ENCODE measurements around the gene GPR68. TPM values are rescaled to one million over a fixed set of nuclear protein-coding genes. Genes with fewer than 3 reads are reported as not detected.
"Not testable (repeated sequence)": the region's sequence is repeated elsewhere in the genome, so short reads cannot be mapped to it uniquely, and the experiment has no call there.

GPR68 gene
- total and polyA plus RNA-seq, 8 donors, result 1.3 to 4.9 (median 3.3) TPM

DNA sequence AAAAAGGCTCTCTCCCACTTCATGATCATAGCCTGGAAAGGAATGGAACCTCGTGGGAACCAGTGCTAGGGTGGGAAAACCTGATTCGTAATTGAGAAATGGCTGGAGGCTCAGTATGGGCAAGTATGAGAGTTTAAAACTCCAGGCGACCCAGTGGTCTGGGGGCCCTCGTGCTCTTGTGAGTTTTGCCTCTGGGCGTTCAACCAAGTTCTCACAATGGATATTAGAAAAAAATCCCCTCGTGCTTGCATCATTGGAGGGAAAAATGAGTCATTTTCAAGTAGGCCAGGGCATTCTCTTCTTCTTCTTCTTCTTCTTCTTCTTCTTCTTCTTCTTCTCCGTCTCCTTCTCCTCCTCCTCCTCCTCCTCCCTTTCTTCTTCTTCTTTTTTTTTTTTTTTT lies 39.0 kb downstream of the GPR68 start:
- TF ChIP-seq, protein P1, sequence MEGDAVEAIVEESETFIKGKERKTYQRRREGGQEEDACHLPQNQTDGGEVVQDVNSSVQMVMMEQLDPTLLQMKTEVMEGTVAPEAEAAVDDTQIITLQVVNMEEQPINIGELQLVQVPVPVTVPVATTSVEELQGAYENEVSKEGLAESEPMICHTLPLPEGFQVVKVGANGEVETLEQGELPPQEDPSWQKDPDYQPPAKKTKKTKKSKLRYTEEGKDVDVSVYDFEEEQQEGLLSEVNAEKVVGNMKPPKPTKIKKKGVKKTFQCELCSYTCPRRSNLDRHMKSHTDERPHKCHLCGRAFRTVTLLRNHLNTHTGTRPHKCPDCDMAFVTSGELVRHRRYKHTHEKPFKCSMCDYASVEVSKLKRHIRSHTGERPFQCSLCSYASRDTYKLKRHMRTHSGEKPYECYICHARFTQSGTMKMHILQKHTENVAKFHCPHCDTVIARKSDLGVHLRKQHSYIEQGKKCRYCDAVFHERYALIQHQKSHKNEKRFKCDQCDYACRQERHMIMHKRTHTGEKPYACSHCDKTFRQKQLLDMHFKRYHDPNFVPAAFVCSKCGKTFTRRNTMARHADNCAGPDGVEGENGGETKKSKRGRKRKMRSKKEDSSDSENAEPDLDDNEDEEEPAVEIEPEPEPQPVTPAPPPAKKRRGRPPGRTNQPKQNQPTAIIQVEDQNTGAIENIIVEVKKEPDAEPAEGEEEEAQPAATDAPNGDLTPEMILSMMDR (IDR thresholded peaks at IDR 0.05), result no peak
- DNase-seq (no peak), ATAC-seq (no peak)
- no peaks in the 10 kb centered on the region for H3K27me3 ChIP-seq
- intact Hi-C loops (cut with DNase I), result no loop called here
- no peak overlapping the region for H3K4me3 ChIP-seq
- H3K27ac ChIP-seq, result no peak overlapping the region
- H3K9me3 ChIP-seq, result no peaks in the 10 kb centered on the region
- peaks cover 0 to 95% of the 10 kb centered on the region in 2 donors for H3K36me3 ChIP-seq
- H3K4me1 ChIP-seq, result peaks cover 0 to 21% of the 10 kb centered on the region in 2 donors

DNA sequence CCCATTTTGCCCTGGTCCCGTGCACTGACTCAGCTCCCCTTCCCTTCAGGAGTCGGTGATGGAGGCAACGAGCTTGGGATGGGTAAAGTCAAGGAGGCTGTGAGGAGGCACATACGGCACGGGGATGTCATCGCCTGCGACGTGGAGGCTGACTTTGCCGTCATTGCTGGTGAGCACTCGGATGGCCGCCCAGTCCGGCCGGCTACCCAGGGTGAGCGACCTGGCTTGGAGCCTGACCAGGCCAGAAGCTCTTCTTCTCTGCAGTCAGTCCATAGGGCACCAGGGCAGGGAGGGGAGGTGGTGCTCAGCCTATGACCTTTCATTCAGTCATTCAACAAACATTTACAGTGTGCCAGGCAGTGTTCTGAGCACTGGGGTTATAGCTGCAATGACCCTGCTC lies 39.8 kb downstream of the GPR68 start:
- no peak overlapping the region for H3K27ac ChIP-seq

DNA sequence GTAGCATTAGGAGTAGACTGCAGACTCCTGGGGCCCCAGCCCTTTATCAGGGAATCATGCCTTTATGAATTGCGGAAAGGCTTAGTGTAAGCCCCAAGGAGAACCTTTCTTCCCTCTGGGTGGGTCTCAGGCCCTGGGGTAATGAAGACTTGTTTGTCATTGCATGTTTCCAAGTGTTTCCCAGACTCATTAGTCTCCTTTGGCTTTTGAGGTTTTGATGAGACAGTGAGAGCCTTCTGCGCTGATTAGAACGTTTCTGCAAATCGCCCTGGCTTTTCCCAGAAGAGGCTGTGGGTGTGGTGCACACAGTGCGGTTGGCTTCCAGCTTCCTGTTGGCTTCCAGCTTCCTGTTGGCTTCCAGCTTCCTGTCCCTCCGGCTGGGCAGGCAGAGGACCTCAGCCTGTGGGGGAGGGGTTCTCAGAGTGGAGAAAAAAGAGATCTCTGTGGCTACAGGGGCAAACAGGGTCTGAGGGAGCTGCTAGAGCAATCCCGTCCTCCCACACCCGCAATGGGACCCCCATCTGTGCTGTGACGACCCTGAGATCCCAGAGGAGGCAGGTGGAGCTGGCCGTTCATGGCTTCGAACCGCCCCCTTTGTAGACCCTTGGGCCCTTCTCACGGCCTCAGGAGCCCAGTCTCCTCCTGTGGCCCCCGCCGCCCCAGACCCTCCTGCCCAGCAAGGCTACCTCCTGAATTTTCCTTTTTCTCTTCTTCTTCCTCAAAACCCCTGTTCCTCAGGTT lies 42.1 kb downstream of the GPR68 start:
- Histone ChIP-seq H3K9me3 (no peaks in the 10 kb centered on the region), H3K27me3 (no peaks in the 10 kb centered on the region), H3K27ac (peak overlapping the region; percentile 29 to 81), H3K4me3 (no peak overlapping the region), H3K36me3 (peaks cover 0 to 96% of the 10 kb centered on the region in 2 donors), H3K4me1 (peaks cover 0 to 21% of the 10 kb centered on the region in 2 donors)
- ATAC-seq, result peak; percentile 65
- DNase-seq, result peak in 1 of 4 donors; percentile 59
- intact Hi-C loops (cut with DNase I), result no loop called here
- TF ChIP-seq, protein P1 (IDR thresholded peaks at IDR 0.05), result no peak

More for the DNA sequence above, 39.8 kb downstream of the GPR68 start:
- ATAC-seq, result no peak
- intact Hi-C loops (cut with DNase I), result no loop called here
- H3K36me3 ChIP-seq, result peaks cover 0 to 95% of the 10 kb centered on the region in 2 donors
- H3K27me3 ChIP-seq, result no peaks in the 10 kb centered on the region
- no peaks in the 10 kb centered on the region for H3K9me3 ChIP-seq
- no peak overlapping the region for H3K4me3 ChIP-seq
- TF ChIP-seq, protein P1 (IDR thresholded peaks at IDR 0.05), result no peak
- no peak for DNase-seq
- peaks cover 0 to 21% of the 10 kb centered on the region in 2 donors for H3K4me1 ChIP-seq

DNA sequence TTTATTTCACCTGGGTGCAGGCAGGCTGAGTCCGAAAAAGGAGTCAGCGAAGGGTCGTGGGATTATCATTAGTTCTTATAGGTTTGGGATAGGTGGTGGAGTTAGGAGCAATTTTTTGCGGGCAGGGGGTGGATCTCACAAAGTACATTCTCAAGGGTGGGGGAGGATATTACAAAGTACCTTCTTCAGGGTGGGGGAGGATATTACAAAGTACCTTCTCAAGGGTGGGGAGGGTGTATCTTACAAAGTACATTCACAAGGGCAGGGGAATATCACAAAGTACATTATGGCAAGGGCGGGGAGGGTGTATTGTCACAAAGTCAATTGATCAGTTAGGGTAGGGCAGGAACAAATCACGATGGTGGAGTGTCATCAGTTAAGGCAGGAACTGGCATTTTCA lies 43.7 kb downstream of the GPR68 start:
- H3K36me3 ChIP-seq, result peaks cover 0 to 99% of the 10 kb centered on the region in 2 donors

DNA sequence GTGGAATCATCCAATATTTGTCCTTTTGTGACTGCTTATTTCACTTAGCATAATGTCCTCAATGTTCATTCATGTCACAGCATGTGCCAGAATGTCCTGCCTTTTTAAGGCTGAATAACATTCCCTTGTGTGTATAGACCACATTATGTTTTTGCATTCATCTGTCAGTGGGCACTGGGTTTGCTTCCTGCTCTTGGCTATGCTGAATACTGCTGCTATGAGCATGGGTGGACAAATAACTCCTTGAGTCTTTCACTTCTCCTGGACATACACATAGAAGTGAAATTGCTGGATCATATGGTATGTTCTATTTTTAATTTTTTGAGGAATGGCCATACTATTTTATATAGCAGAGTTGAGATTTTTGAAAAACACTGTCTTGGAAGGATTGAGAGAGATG lies 46.9 kb downstream of the GPR68 start:
- Histone ChIP-seq H3K9me3 (no peaks in the 10 kb centered on the region), H3K27me3 (no peaks in the 10 kb centered on the region), H3K27ac (no peak overlapping the region), H3K4me3 (no peak overlapping the region), H3K36me3 (peaks cover 0 to 99% of the 10 kb centered on the region in 2 donors), H3K4me1 (peaks cover 0 to 16% of the 10 kb centered on the region in 2 donors)
- intact Hi-C loops (cut with DNase I), result no loop called here
- TF ChIP-seq, protein P1 (IDR thresholded peaks at IDR 0.05), result no peak
- DNase-seq, result no peak
- ATAC-seq, result no peak

More for the DNA sequence above, 43.7 kb downstream of the GPR68 start:
- DNase-seq; ATAC-seq; H3K27me3 ChIP-seq; H3K4me3 ChIP-seq; H3K9me3 ChIP-seq; intact Hi-C loops (cut with DNase I): not testable (repeated sequence)
- peak overlapping the region in 1 of 2 donors; percentile 81 for H3K27ac ChIP-seq
- peaks cover 0 to 21% of the 10 kb centered on the region in 2 donors for H3K4me1 ChIP-seq
